Heart left ventricle (tissue), 13 donors: Measurements from ENCODE around the gene GAL3ST2.

Source experiments
- CTCF ChIP-seq, 12 donors: fragments of 200-600 bp; sonication (generic) in 4 of 12; IDR thresholded peaks; one replicate each; pipeline versions ENCODE4 v1.5.0 to v1.8.0; 2018 to 2022; ENCODE audit warnings: antibody characterized with exemption in 12 of 12, mild to moderate bottlenecking in 5 of 12
- POLR2A ChIP-seq, 2 donors: fragments of 450-650 bp; IDR thresholded peaks; one replicate each; pipeline ENCODE4 v1.6.1; 2017; ENCODE audit warnings: antibody characterized with exemption in 2 of 2, mild to moderate bottlenecking in 2 of 2, moderate library complexity in 2 of 2
- donor health status: ischemic (EF 13 %, LVEDD 7.1; RV severe dilation, severe dysfunction).
- donor health status: DM: no; HTN: yes; CAD: no.
- donor health status: DM: no; HTN: no; CAD: no.
- donor health status: ischemic (EF 25% LVEDD 6.9; RV normal size, moderate dysfunction).
- donor health status: ischemic (EF 25% LVEDD 5.7; RV mildly dilated, moderate dysfunction).
- donor health status: ischemic (EF 35%, LVEDD 5.7; RV mildly dilated, moderate dysfunction).
- donor health status: nonischemic (EF 11% LVEDD 7.7; RV severe dilation, severe dysfunction).
- donor health status: DM: yes; HTN: yes; CAD: no.
- donor health status: PGD.
- donor health status: ischemic (EF 29% LVEDD 5.4; RV normal size, mild dysfunction).
- donor health status: nonischemic (EF 23%, LVEDD 6.1; RV moderate dilation, normal function).

- TF ChIP-seq POLR2A (IDR thresholded peaks at IDR 0.05) (no peak), CTCF (IDR thresholded peaks at IDR 0.05) (no peak)
These were observed 68.4 kb downstream of the GAL3ST2 start for GRCh38 chr2:241844831-241845578.
